HepG2 (cell line): Measurements from ENCODE around the gene ZMYM4. TPM values are rescaled to one million over a fixed set of nuclear protein-coding genes. Genes with fewer than 3 reads are reported as not detected.

ENCODE experiments used
- ATAC-seq: fragments of 200-7000 bp; cut with Tn5 transposase; 3 replicates; pipeline ENCODE4 v1.9.1; 2020; ENCODE audit warnings: mild to moderate bottlenecking, moderate library complexity
- BruUV-seq: library from RNA; stranded (reverse); fragments of 400-500 nt; replicated peaks from 2 replicates; lab custom pipeline; 2021; lab: Mats Ljungman, UMichigan
- CTCF ChIA-PET: fragments of 300-600 bp; formaldehyde crosslinking; extraction: SDS; loops from one replicate; lab custom pipeline; 2021; ENCODE audit warnings: low total read pairs, inconsistent platforms, low intra/inter-chr PET ratio; lab: Yijun Ruan, JAX
- POLR2A ChIA-PET: fragments of 350-600 bp; sonication (Branson Sonifier 250); formaldehyde crosslinking; loops from one replicate; lab custom pipeline; 2020; ENCODE audit warnings: antibody characterized with exemption, inconsistent platforms; lab: Yijun Ruan, JAX
- DNase-seq: peaks from one replicate; pipeline ENCODE4 v3.0.0-alpha.2; 2015; ENCODE audit warnings: low spot score
- FAIRE-seq: peaks from 3 replicates; lab custom pipeline; 2011; peaks lifted over from hg19 to GRCh38; lab: Jason Lieb, UNC
- H2AFZ ChIP-seq: one replicate; pipeline ENCODE4 v1.6.1; 2011; ENCODE audit warnings: low read length, inconsistent platforms
- H3K27ac ChIP-seq: fragments of 300-600 bp; 3 replicates; pipeline ENCODE4 v1.8.0; 2011; ENCODE audit warnings: mixed run types, mild to moderate bottlenecking, mixed read lengths, low read length, inconsistent platforms; ENCODE audit not compliant: insufficient read depth; ENCODE audit errors: extremely low read length
- H3K27me3 ChIP-seq, 2 experiments: fragments of 200-600 bp in 1 of 2; 2 replicates in 1 of 2; 3 replicates in 1 of 2; pipeline versions ENCODE4 v1.6.0 to v1.8.0; 2011; ENCODE audit warnings: low read length in 2 of 2, mild to moderate bottlenecking in 2 of 2, moderate library complexity in 2 of 2, inconsistent platforms in 1 of 2; ENCODE audit not compliant: insufficient read depth in 2 of 2, control insufficient read depth in 1 of 2
- H3K36me3 ChIP-seq, 2 experiments: fragments of 200-600 bp in 1 of 2; replicated peaks in 1 of 2; 2 replicates in 1 of 2; 3 replicates in 1 of 2; pipeline versions ENCODE4 v1.5.1 to v1.8.0; 2011; ENCODE audit warnings: low read length in 2 of 2, inconsistent platforms in 1 of 2; ENCODE audit not compliant: insufficient read depth in 2 of 2, control insufficient read depth in 1 of 2
- H3K4me1 ChIP-seq: 2 replicates; pipeline ENCODE4 v1.5.1; 2012; ENCODE audit warnings: low read length, inconsistent platforms; ENCODE audit not compliant: insufficient read depth
- H3K4me2 ChIP-seq: 2 replicates; pipeline ENCODE4 v1.6.0; 2011; ENCODE audit warnings: low read depth, low read length, inconsistent platforms
- H3K4me3 ChIP-seq, 3 experiments: fragments of 200-600 bp in 1 of 3; sonication (generic), shearing (Covaris generic) in 1 of 3; replicated peaks in 1 of 3; 2 replicates each; pipeline ENCODE4 v1.5.1; 2011 to 2016; ENCODE audit warnings: low read length in 3 of 3, inconsistent platforms in 2 of 3, low read depth in 2 of 3, mild to moderate bottlenecking in 2 of 3, control low read depth in 1 of 3, mixed read lengths in 1 of 3; ENCODE audit not compliant: insufficient read depth in 1 of 3
- H3K79me2 ChIP-seq: one replicate; pipeline ENCODE4 v1.6.1; 2011; ENCODE audit warnings: low read length, inconsistent platforms; ENCODE audit not compliant: insufficient read depth
- H3K9ac ChIP-seq: 2 replicates; pipeline ENCODE4 v1.6.0; 2011; ENCODE audit warnings: mild to moderate bottlenecking, low read depth, low read length, inconsistent platforms; ENCODE audit not compliant: insufficient read depth
- H3K9me3 ChIP-seq: 2 replicates; pipeline ENCODE4 v1.5.1; 2012; ENCODE audit warnings: mild to moderate bottlenecking, low read length
- H4K20me1 ChIP-seq: 2 replicates; pipeline ENCODE4 v1.6.0; 2011; ENCODE audit warnings: inconsistent platforms, mild to moderate bottlenecking, low read length, moderate library complexity; ENCODE audit not compliant: insufficient read depth
- E2F1 ChIP-seq: sonication (generic); formaldehyde crosslinking; IDR thresholded peaks from 2 replicates; pipeline ENCODE4 v1.5.0; 2020; ENCODE audit warnings: missing genetic modification reagents
- HDAC6 ChIP-seq: fragments of 200-600 bp; sonication (generic); IDR thresholded peaks from 2 replicates; pipeline ENCODE4 v1.7.0; 2017; ENCODE audit warnings: mild to moderate bottlenecking, antibody characterized with exemption, low read length, low read depth
- HES4 ChIP-seq: sonication (generic); formaldehyde crosslinking; IDR thresholded peaks from 2 replicates; pipeline ENCODE4 v1.9.0; 2021; ENCODE audit warnings: mild to moderate bottlenecking, missing genetic modification reagents, borderline replicate concordance
- NR1H2 ChIP-seq: sonication (generic); formaldehyde crosslinking; IDR thresholded peaks from 2 replicates; pipeline ENCODE4 v1.8.1; 2022; ENCODE audit warnings: low read depth, missing genetic modification reagents, borderline replicate concordance
- SMAD3 ChIP-seq: sonication (generic); formaldehyde crosslinking; IDR thresholded peaks from 2 replicates; pipeline ENCODE4 v1.4.0; 2020; ENCODE audit warnings: missing genetic modification reagents
- SNAPC4 ChIP-seq: sonication (generic); formaldehyde crosslinking; IDR thresholded peaks from 2 replicates; pipeline ENCODE4 v1.4.0; 2020; ENCODE audit warnings: mild to moderate bottlenecking, missing genetic modification reagents
- ZNF251 ChIP-seq: sonication (generic); formaldehyde crosslinking; IDR thresholded peaks from 2 replicates; pipeline ENCODE4 v1.9.0; 2021; ENCODE audit warnings: mild to moderate bottlenecking, missing genetic modification reagents
- ZNF382 ChIP-seq: sonication (generic); formaldehyde crosslinking; IDR thresholded peaks from 2 replicates; pipeline ENCODE4 v1.5.0; 2020; ENCODE audit warnings: missing genetic modification reagents, mild to moderate bottlenecking, borderline replicate concordance
- ZNF550 ChIP-seq: sonication (generic); formaldehyde crosslinking; IDR thresholded peaks from 2 replicates; pipeline ENCODE4 v1.4.0; 2020; ENCODE audit warnings: mild to moderate bottlenecking, missing genetic modification reagents, borderline replicate concordance
- ZNF691 ChIP-seq: sonication (generic); formaldehyde crosslinking; IDR thresholded peaks from 2 replicates; pipeline ENCODE4 v1.4.0; 2020; ENCODE audit warnings: missing genetic modification reagents, low read depth, mild to moderate bottlenecking, borderline replicate concordance
- WGBS: methylation state at CpG from one replicate; pipeline ENCODE4 v1.1.6; 2017; ENCODE audit warnings: low lambda C conversion rate; 5-methylcytosine and 5-hydroxymethylcytosine counted together
- in situ Hi-C: cut with HindIII; loops from 2 replicates; pipeline ENCODE4 v1.10.0; 2017; ENCODE audit warnings: low pct_unique_long_range_greater_than_20kb; ENCODE audit not compliant: extremely low pct_ligation_motif_present
- intact Hi-C: fragments of 100-400 bp; cut with micrococcal nuclease; formaldehyde crosslinking; loops from one replicate; pipeline ENCODE4 v1.10.0; 2022; ENCODE audit not compliant: unreplicated experiment
- polyA plus RNA-seq, 8 experiments: library from polyadenylated mRNA; depleted of rRNA in 3 of 8; stranded (reverse) in 7 of 8; unstranded in 1 of 8; fragments of >200 nt; fragmentation: Illumina TruSeq in 4 of 8; extraction: Trizol in 4 of 8; gene quantifications; 2 replicates each; pipeline versions ENCODE4 v1.2.1 to v1.2.3, GENCODE V29; 2011 to 2016; ENCODE audit warnings: low read depth in 4 of 8, missing spikeins in 1 of 8, mixed read lengths in 1 of 8; ENCODE audit not compliant: insufficient read depth in 1 of 8
- total RNA-seq, 5 experiments: library from RNA; depleted of rRNA; stranded (reverse); fragments of >200 nt; fragmentation: Illumina TruSeq; extraction: Trizol; gene quantifications; 2 replicates each; pipeline ENCODE4 v1.2.3, GENCODE V29; 2016; ENCODE audit warnings: low read depth in 1 of 5

ZMYM4 gene
- total and polyA plus RNA-seq, 2 of the 13 experiments (the other 11 are each of a cell fraction or from before 2014, with no cell fraction given) = 13.9 to 37.6 TPM

- H3K4me3 ChIP-seq = no peak overlapping the region
- no peak overlapping the region for H3K4me2 ChIP-seq
- no peaks in the 10 kb centered on the region for H3K9me3 ChIP-seq
- no peaks in the 10 kb centered on the region for H3K79me2 ChIP-seq
- 98% methylated on average over 4 of the region's 4 CpGs for WGBS
- no peak for DNase-seq
- no TSS peak for BruUV-seq
- in situ Hi-C loops (loop anchor here (10.0 to 25.0 kb wide), 2 partner anchors 102 to 295 kb away; no protein-coding TSS in a partner anchor), intact Hi-C loops (no loop called here)
- H3K27me3 ChIP-seq = no peaks in the 10 kb centered on the region
- peaks cover 20 to 70% of the 10 kb centered on the region in 2 experiments for H3K36me3 ChIP-seq
- FAIRE-seq = no peak
- peaks cover 15% of the 10 kb centered on the region for H3K4me1 ChIP-seq
- H3K9ac ChIP-seq = no peak overlapping the region
- H4K20me1 ChIP-seq = no peaks in the 10 kb centered on the region
- ChIA-PET CTCF (no interaction called here), POLR2A (no interaction called here)
- H3K27ac ChIP-seq = no peak overlapping the region
- no peak for ATAC-seq
- no peak overlapping the region for H2AFZ ChIP-seq
- TF ChIP-seq E2F1 (CRISPR knock-in tag) = no peak
- no peak for TF ChIP-seq HDAC6
- TF ChIP-seq HES4 = no peak
- no peak for TF ChIP-seq ZNF691 (CRISPR knock-in tag)
- TF ChIP-seq ZNF550 (CRISPR knock-in tag) = no peak
- TF ChIP-seq SNAPC4 = no peak
- no peak for TF ChIP-seq NR1H2 (CRISPR knock-in tag)
- no peak for TF ChIP-seq ZNF251 (CRISPR knock-in tag)
- no peak for TF ChIP-seq SMAD3 (CRISPR knock-in tag)
- no peak for TF ChIP-seq ZNF382 (CRISPR knock-in tag)
Observed at GRCh38 chr1:35442734-35443133, 174.2 kb downstream of the ZMYM4 start.
